Loucy (cell line): ENCODE results near the gene ITCH.
"Not testable (repeated sequence)": the region's sequence is repeated elsewhere in the genome, so short reads cannot be mapped to it uniquely, and the experiment has no call there.

Source experiments
- EZH2phosphoT487 ChIP-seq: fragments of 200-600 bp; IDR thresholded peaks from 2 replicates; pipeline ENCODE4 v1.6.1; 2018; ENCODE audit warnings: antibody characterized with exemption, mild to moderate bottlenecking, moderate library complexity, borderline replicate concordance
- TF ChIP-seq, protein P1 (sequence below): fragments of 200-600 bp; sonication (generic); conservative IDR thresholded peaks from 2 replicates; pipeline ENCODE4 v1.5.1; 2014; ENCODE audit warnings: mild to moderate bottlenecking, antibody characterized with exemption, low read length

GRCh38 chr20:34482154-34482553 is 119.1 kb downstream of the ITCH start:
- TF ChIP-seq, protein P1, sequence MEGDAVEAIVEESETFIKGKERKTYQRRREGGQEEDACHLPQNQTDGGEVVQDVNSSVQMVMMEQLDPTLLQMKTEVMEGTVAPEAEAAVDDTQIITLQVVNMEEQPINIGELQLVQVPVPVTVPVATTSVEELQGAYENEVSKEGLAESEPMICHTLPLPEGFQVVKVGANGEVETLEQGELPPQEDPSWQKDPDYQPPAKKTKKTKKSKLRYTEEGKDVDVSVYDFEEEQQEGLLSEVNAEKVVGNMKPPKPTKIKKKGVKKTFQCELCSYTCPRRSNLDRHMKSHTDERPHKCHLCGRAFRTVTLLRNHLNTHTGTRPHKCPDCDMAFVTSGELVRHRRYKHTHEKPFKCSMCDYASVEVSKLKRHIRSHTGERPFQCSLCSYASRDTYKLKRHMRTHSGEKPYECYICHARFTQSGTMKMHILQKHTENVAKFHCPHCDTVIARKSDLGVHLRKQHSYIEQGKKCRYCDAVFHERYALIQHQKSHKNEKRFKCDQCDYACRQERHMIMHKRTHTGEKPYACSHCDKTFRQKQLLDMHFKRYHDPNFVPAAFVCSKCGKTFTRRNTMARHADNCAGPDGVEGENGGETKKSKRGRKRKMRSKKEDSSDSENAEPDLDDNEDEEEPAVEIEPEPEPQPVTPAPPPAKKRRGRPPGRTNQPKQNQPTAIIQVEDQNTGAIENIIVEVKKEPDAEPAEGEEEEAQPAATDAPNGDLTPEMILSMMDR: not testable (repeated sequence)
- not testable (repeated sequence) for TF ChIP-seq EZH2phosphoT487
